Measurements from ENCODE around the gene PRICKLE2.
"Not testable (repeated sequence)": the region's sequence is repeated elsewhere in the genome, so short reads cannot be mapped to it uniquely, and the experiment has no call there.

Gene PRICKLE2

GRCh38 chr3:64093211-64093610 is 132.1 kb downstream of the PRICKLE2 start:
- no peak for DNase-seq

DNA sequence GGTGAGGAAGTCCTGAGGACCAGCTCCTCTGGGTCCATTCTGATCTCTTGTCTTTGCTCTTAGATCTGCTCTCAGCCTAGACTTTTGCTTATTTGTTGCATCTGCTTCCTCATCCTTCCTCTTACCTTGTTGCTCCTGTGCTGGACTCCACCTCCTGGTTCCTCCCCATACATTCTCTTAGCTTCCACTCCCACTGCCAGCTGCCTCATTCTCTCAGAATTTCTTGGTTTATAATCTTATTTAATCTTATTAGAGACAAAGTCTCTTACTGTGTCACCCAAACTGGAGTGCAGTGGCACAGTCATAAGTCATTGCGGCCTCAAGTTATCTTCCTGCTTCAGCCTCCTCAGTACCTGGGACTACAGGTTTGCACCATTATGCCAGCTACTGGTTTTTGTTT is 133.8 kb downstream of the PRICKLE2 start:
- no peak for DNase-seq

- DNase-seq, result not testable (repeated sequence)
These were observed 135.9 kb downstream of the PRICKLE2 start for GRCh38 chr3:64089386-64089785.

DNA sequence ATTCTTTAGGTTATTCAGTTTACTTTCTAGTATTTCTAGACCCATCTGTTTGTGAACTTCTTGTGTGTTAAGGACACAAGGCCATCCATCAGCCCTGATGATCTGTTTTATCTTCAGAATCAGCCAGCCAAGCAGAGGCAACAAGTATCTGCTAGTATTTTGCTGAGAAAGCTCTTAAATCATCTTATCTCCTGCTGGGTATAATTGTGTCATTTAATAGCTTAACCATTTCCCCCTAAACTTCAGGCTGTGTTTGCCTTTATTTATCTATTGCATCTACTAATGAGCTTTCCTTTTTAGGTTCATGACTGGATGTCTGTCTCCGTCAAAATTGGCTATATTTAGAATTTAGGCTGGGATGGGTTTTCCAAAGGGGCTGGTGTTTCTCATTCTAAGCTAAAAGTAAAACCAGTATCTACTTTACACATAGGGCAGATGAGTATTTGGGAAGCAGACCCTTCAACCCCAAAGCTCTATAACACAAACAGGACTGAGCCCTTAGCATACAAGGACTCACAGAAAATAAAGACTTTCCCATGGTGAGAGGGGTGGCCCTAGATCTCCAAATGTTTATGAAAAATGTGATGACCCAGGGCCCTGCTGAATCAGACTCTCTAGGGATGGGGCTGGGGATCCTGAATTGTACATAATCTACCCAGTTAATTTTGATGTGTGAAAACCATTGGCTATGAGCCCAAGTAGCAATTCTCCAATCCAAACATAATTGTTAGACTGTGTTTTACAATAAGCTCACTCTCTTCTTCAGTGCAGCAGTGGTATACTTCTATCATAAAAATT is 136.7 kb downstream of the PRICKLE2 start:
- no peak for DNase-seq

GRCh38 chr3:64086479-64087252 is 138.6 kb downstream of the PRICKLE2 start:
- DNase-seq, result no peak

- no peak for DNase-seq
These were observed 140.6 kb downstream of the PRICKLE2 start for GRCh38 chr3:64084640-64085039.

- DNase-seq, result no peak
These were observed 141.7 kb downstream of the PRICKLE2 start for GRCh38 chr3:64083575-64083974.

GRCh38 chr3:64082961-64083541 is 142.2 kb downstream of the PRICKLE2 start:
- no peak for DNase-seq

- no peak for DNase-seq
These were observed 142.9 kb downstream of the PRICKLE2 start for GRCh38 chr3:64082411-64082810.

DNA sequence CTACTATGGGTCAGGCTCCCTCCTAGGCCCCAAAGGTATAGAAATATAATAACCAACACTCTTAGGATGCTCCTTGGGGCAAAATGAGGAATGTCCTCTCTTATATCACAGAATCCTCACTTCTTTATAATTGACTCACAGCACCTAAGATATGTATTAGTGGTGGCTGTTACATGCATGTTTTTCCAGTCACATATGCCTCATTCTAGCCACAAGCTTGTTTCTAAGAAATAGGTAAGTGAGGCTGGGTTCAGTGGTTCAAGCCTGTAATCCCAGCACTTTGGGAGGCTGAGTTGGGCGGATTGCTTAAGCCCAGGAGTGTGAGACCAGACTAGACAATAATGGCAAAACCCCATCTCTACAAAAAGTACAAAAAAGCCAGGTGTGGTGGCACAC is 144.0 kb downstream of the PRICKLE2 start:
- DNase-seq, result no peak

DNA sequence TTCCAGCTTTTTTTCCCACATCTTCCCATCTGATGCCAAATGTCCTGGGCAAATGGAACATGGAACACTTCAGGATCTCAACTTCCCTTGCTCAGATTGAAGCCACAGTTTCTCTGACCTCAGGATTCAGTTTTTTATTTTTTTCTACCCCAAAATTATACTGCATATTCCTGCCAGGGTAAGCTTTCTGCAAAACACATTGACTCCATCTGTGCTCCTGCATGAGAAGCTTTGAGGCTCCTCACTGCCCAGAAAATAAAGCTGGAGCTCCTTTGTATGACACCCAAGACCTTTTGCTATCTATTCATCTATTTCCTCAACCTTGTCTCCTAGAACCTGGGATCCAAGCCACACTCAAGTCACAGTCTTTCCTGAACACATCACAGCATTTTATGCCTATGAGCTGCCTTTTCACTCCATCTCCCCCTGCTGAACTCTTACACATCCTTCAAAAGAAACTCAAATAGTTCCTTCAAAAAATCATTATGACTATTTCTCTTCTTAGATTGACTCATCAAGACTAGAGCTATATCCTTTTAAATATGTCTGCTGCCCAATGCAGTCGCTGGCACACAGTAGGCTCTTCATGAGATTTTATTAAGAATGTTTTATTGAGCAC is 144.5 kb downstream of the PRICKLE2 start:
- no peak for DNase-seq

DNA sequence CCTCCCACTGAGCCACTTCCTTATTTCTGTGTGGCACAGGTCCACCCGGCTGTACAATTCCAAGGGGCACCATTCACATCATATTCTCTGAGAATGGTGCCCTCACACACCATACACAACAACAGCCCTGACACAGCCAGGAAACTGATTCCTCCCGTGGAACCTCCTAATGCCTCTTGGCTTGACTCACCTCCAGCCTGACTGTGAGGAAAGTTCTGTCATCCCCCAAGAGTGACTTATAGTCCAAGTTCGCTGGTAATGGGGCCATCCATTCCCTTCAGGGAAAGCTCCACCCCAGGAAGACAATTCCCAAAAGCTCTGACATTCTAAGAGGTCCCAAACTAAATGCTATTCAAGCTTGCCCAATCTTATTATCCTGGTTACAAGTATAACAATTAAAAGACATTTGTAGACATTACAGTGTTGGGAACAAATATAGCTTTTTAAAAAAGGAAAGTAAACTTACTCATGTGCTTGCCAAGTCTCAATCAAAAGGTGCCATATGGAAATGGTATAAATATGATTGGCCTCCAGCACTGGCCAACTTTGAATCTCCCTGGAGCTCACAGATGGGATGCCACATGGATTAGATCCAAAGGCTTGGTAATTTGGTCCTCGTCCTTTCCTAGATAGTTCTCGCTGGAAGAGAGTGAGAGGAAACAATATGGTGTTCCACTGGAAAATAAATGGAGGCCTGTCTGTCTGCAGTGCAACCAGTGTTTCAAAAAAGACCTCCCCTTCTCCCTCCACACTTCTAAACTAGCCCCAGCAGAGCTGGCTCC is 145.7 kb downstream of the PRICKLE2 start:
- DNase-seq, result no peak

DNA sequence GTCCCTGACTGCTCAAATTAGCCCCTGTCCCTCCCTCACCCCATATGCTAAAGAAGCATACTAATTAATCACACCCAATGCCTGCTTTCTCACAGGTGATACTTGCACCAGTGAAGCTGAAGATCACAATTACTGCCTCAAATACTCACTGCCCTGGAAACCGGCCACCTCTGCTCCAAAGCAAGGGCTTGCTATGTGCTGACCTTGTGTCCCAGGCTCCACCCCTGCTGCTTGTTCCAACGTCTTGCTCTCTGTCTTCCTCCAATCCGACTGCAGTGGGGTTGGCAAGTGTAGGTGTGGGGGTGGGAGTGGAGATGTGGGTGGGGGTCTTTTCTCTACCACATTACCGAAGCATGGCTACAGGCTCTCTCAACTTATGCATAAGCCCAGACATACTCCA is 146.3 kb downstream of the PRICKLE2 start:
- no peak for DNase-seq

GRCh38 chr3:64074895-64075679 is 150.2 kb downstream of the PRICKLE2 start:
- no peak for DNase-seq

DNA sequence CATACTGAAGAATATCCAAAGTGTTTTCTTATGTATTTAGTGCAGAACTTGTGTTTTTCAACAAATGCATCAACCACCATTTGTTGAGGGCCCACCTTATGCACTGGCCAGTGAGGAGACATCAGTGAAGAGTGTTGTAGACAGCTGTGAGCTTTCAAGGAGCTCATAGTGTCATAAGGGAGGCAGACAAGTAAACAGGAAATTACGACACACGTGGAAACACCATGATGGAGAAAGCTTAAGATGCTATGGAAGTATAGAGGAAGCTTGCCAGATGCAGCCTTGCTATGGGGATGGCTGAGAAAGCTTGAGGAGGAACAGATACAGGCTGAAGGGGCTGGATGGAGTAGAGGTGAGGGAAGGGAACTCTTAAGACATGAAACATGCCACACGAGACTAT is 151.2 kb downstream of the PRICKLE2 start:
- DNase-seq, result no peak

GRCh38 chr3:64073158-64073761 is 152.0 kb downstream of the PRICKLE2 start:
- DNase-seq, result no peak

GRCh38 chr3:64072126-64072525 is 153.1 kb downstream of the PRICKLE2 start:
- DNase-seq, result no peak

GRCh38 chr3:64070704-64071103 is 154.6 kb downstream of the PRICKLE2 start:
- no peak for DNase-seq

GRCh38 chr3:64067506-64068346 is 157.5 kb downstream of the PRICKLE2 start:
- DNase-seq, result no peak

GRCh38 chr3:64064804-64065203 is 160.5 kb downstream of the PRICKLE2 start:
- no peak for DNase-seq

All from MV-4-11 (cell line).